OCI-LY7 (cell line): ENCODE data around the gene STAT5B. TPM values are rescaled to one million over a fixed set of nuclear protein-coding genes. Genes with fewer than 3 reads are reported as not detected.

Source experiments
- BruUV-seq: library from RNA; stranded (reverse); fragments of 400-500 nt; replicated peaks from 2 replicates; lab custom pipeline; 2021; lab: Mats Ljungman, UMichigan
- CTCF ChIA-PET: fragments of 300-600 bp; sonication (Branson Sonifier 250); formaldehyde crosslinking; loops from one replicate; lab custom pipeline; 2022; ENCODE audit warnings: antibody characterized with exemption; ENCODE audit not compliant: unreplicated experiment; lab: Charles Lee
- POLR2A ChIA-PET: fragments of 300-600 bp; sonication (Branson Sonifier 250); formaldehyde crosslinking; loops from one replicate; lab custom pipeline; 2022; ENCODE audit warnings: antibody characterized with exemption; lab: Charles Lee
- DNase-seq: peaks from one replicate; pipeline ENCODE4 v3.0.0-alpha.2; 2015; ENCODE audit warnings: low spot score
- H2AFZ ChIP-seq: fragments of 200-600 bp; sonication (generic), shearing (Covaris generic); 2 replicates; pipeline ENCODE4 v1.6.1; 2014; ENCODE audit warnings: mild to moderate bottlenecking, antibody characterized with exemption, low read length, moderate library complexity
- H3K27ac ChIP-seq: fragments of 200-600 bp; sonication (generic); 2 replicates; pipeline ENCODE4 v1.5.1; 2014; ENCODE audit warnings: mixed run types, low read depth, mild to moderate bottlenecking, moderate library complexity, low read length, inconsistent platforms; ENCODE audit not compliant: poor library complexity, severe bottlenecking
- H3K36me3 ChIP-seq: fragments of 200-600 bp; sonication (generic); 2 replicates; pipeline ENCODE4 v1.6.1; 2014; ENCODE audit warnings: mild to moderate bottlenecking, antibody characterized with exemption, low read length, moderate library complexity, mixed read lengths; ENCODE audit not compliant: insufficient read depth
- H3K4me1 ChIP-seq: fragments of 200-600 bp; sonication (generic); 2 replicates; pipeline ENCODE4 v1.5.1; 2014; ENCODE audit warnings: mild to moderate bottlenecking, low read length; ENCODE audit not compliant: insufficient read depth, poor library complexity, severe bottlenecking
- H3K4me2 ChIP-seq: fragments of 200-600 bp; sonication (generic); 2 replicates; pipeline ENCODE4 v1.6.1; 2014; ENCODE audit warnings: mild to moderate bottlenecking, low read length
- H3K4me3 ChIP-seq: fragments of 200-600 bp; sonication (generic); 2 replicates; pipeline ENCODE4 v1.5.1; 2014; ENCODE audit warnings: mild to moderate bottlenecking, low read depth, low read length; ENCODE audit not compliant: poor library complexity, severe bottlenecking
- H3K79me2 ChIP-seq: fragments of 200-600 bp; sonication (generic); 2 replicates; pipeline ENCODE4 v1.6.1; 2016; ENCODE audit warnings: low read depth, mild to moderate bottlenecking, low read length, moderate library complexity, mixed read lengths; ENCODE audit not compliant: insufficient read depth
- H3K9me2 ChIP-seq: fragments of 200-600 bp; sonication (generic); 2 replicates; pipeline ENCODE4 v1.6.1; 2016; ENCODE audit warnings: mild to moderate bottlenecking, low read length, mixed read lengths; ENCODE audit not compliant: insufficient read depth
- H3K9me3 ChIP-seq: fragments of 200-600 bp; sonication (generic); 2 replicates; pipeline ENCODE4 v1.6.1; 2014; ENCODE audit warnings: mild to moderate bottlenecking, mixed run types, low read length, mixed read lengths
- H4K20me1 ChIP-seq: fragments of 200-600 bp; sonication (generic); 2 replicates; pipeline ENCODE4 v1.6.1; 2014; ENCODE audit warnings: mild to moderate bottlenecking, antibody characterized with exemption, low read length, moderate library complexity, mixed read lengths; ENCODE audit not compliant: insufficient read depth
- CTCF ChIP-seq: fragments of 200-600 bp; sonication (generic); conservative IDR thresholded peaks from 2 replicates; pipeline ENCODE4 v1.5.1; 2014; ENCODE audit warnings: mild to moderate bottlenecking, antibody characterized with exemption, low read length, moderate library complexity, mixed read lengths
- EZH2phosphoT487 ChIP-seq: fragments of 200-600 bp; sonication (generic); IDR thresholded peaks from 2 replicates; pipeline ENCODE4 v1.6.1; 2018; ENCODE audit warnings: low read depth, borderline replicate concordance, mild to moderate bottlenecking, mixed run types, antibody characterized with exemption, low read length, moderate library complexity, mixed read lengths
- intact Hi-C: fragments of 100-400 bp; cut with micrococcal nuclease; formaldehyde crosslinking; loops from one replicate; pipeline ENCODE4 v1.10.0; 2022; ENCODE audit not compliant: unreplicated experiment
- total RNA-seq, 2 experiments: library from RNA; depleted of rRNA in 1 of 2; stranded (reverse); fragments of >200 nt in 1 of 2; shearing (Covaris generic) in 1 of 2; gene quantifications; 2 replicates each; pipeline ENCODE4 v1.2.3, GENCODE V29; 2014 to 2022

The STAT5B gene
- total RNA-seq, 2 experiments from 2014 or later: 33.3 to 46.7 TPM

GRCh38 chr17:42271779-42272035 is 4.5 kb downstream of the STAT5B start:
- Histone ChIP-seq H3K79me2 (peaks cover 41% of the 10 kb centered on the region; the same call in 1 of the 2 replicates), H3K4me3 (no peak overlapping the region), H2AFZ (no peak overlapping the region), H3K9me3 (no peaks in the 10 kb centered on the region), H3K9me2 (no peaks in the 10 kb centered on the region), H3K4me2 (no peak overlapping the region), H3K36me3 (no peaks in the 10 kb centered on the region), H4K20me1 (peaks cover 23% of the 10 kb centered on the region; the same call in 1 of the 2 replicates), H3K4me1 (peaks cover 41% of the 10 kb centered on the region), H3K27ac (no peak overlapping the region)
- intact Hi-C loops: loop anchor here (10.0 kb wide), 1 partner anchor 47 kb away; no protein-coding TSS in a partner anchor
- ChIA-PET POLR2A (no interaction called here), CTCF (no interaction called here)
- no TSS peak for BruUV-seq
- no peak for DNase-seq
- TF ChIP-seq EZH2phosphoT487 (no peak), CTCF (no peak)

GRCh38 chr17:42271006-42271778 is 5.0 kb downstream of the STAT5B start:
- BruUV-seq: TSS peak; percentile 8
- DNase-seq: no peak
- H3K4me2 ChIP-seq: no peak overlapping the region
- no peaks in the 10 kb centered on the region for H3K9me3 ChIP-seq
- no peak overlapping the region for H3K27ac ChIP-seq
- H3K4me3 ChIP-seq: no peak overlapping the region
- H3K9me2 ChIP-seq: no peaks in the 10 kb centered on the region
- no peak for TF ChIP-seq CTCF
- no peak for TF ChIP-seq EZH2phosphoT487
- no peaks in the 10 kb centered on the region for H3K36me3 ChIP-seq
- intact Hi-C loops: loop anchor here (10.0 kb wide), 1 partner anchor 46 kb away; no protein-coding TSS in a partner anchor
- CTCF ChIA-PET: no interaction called here
- H3K79me2 ChIP-seq: peaks cover 45% of the 10 kb centered on the region; the same call in 1 of the 2 replicates
- peaks cover 23% of the 10 kb centered on the region; the same call in 1 of the 2 replicates for H4K20me1 ChIP-seq
- POLR2A ChIA-PET: interaction anchor here (0.6 kb wide), 1 partner anchor 11 kb away, joined by 3 read pairs; no protein-coding TSS in a partner anchor
- H3K4me1 ChIP-seq: peaks cover 39% of the 10 kb centered on the region
- H2AFZ ChIP-seq: no peak overlapping the region

GRCh38 chr17:42270596-42270995 is 5.6 kb downstream of the STAT5B start:
- Histone ChIP-seq H4K20me1 (peaks cover 23% of the 10 kb centered on the region; the same call in 1 of the 2 replicates), H3K36me3 (no peaks in the 10 kb centered on the region), H3K79me2 (peaks cover 48% of the 10 kb centered on the region; the same call in 1 of the 2 replicates), H3K4me3 (no peak overlapping the region), H3K27ac (no peak overlapping the region), H3K9me2 (no peaks in the 10 kb centered on the region), H3K9me3 (no peaks in the 10 kb centered on the region), H3K4me1 (peaks cover 39% of the 10 kb centered on the region), H3K4me2 (no peak overlapping the region), H2AFZ (no peak overlapping the region)
- POLR2A ChIA-PET: interaction anchor here (0.6 kb wide), 1 partner anchor 10 kb away, joined by 3 read pairs; no protein-coding TSS in a partner anchor
- DNase-seq: no peak
- intact Hi-C loops: loop anchor here (10.0 kb wide), 1 partner anchor 46 kb away; no protein-coding TSS in a partner anchor
- BruUV-seq: no TSS peak
- CTCF ChIA-PET: no interaction called here
- TF ChIP-seq EZH2phosphoT487 (no peak), CTCF (no peak)
